Measurements from ENCODE around the gene SLC15A1.

SLC15A1 gene

DNA sequence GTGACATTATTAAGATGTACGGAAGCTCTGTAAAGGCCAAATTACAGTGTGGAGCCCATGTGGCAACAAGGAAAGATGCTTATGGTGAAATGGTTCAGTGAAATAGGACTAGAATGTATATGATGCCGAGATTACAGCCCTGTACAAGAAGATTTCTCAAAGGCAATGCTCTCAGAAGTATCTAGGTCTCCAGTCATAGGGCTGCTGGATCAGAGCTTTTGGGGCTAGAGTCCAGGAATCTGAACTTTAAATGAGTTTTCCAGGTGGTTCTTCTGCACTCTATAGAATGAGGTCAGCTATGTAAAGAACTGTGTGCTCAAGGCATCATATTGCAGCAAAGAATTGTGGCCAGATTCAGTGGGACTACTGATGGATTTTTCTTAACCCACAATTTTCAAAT lies 100.2 kb downstream of the SLC15A1 start:
- TF ChIP-seq, protein P1, sequence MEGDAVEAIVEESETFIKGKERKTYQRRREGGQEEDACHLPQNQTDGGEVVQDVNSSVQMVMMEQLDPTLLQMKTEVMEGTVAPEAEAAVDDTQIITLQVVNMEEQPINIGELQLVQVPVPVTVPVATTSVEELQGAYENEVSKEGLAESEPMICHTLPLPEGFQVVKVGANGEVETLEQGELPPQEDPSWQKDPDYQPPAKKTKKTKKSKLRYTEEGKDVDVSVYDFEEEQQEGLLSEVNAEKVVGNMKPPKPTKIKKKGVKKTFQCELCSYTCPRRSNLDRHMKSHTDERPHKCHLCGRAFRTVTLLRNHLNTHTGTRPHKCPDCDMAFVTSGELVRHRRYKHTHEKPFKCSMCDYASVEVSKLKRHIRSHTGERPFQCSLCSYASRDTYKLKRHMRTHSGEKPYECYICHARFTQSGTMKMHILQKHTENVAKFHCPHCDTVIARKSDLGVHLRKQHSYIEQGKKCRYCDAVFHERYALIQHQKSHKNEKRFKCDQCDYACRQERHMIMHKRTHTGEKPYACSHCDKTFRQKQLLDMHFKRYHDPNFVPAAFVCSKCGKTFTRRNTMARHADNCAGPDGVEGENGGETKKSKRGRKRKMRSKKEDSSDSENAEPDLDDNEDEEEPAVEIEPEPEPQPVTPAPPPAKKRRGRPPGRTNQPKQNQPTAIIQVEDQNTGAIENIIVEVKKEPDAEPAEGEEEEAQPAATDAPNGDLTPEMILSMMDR (IDR thresholded peaks at IDR 0.05) = no peak
- Mint-ChIP-seq H3K27ac (no peak overlapping the region), H3K36me3 (ENCODE audit: low read depth) (no peaks in the 10 kb centered on the region), H3K9me3 (no peaks in the 10 kb centered on the region), H3K4me3 (no peak overlapping the region), H3K27me3 (ENCODE audit: low read depth, poor library complexity) (peaks cover 10% of the 10 kb centered on the region), H3K4me1 (peaks cover 19% of the 10 kb centered on the region)
- DNase-seq = no peak

DNA sequence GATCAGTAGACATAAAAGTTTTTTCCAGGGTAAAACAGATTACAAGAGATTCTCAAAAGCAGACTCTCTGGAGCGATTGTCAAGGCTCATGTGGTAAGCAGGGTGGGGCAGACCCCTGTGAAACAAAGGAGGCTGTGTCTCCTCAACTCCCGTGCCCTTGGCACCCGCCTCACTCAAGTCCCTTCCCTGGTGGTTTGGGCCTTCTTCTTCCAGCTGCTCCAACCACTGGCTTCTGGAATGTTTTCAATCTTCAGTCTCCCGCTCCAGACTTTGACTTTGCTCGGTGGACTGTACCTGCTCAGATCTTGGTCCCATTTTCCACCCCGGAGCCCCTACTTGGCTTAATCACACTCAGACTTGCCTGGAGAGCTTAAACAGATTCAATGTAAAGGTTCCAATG lies 100.7 kb downstream of the SLC15A1 start:
- Mint-ChIP-seq H3K4me1 (peaks cover 19% of the 10 kb centered on the region), H3K9me3 (no peaks in the 10 kb centered on the region), H3K27me3 (ENCODE audit: low read depth, poor library complexity) (peaks cover 10% of the 10 kb centered on the region), H3K27ac (no peak overlapping the region), H3K36me3 (ENCODE audit: low read depth) (no peaks in the 10 kb centered on the region), H3K4me3 (no peak overlapping the region)
- no peak for DNase-seq
- TF ChIP-seq, protein P1 (IDR thresholded peaks at IDR 0.05) = no peak

- TF ChIP-seq, protein P1 (IDR thresholded peaks at IDR 0.05) = no peak
- Mint-ChIP-seq H3K27ac (no peak overlapping the region), H3K36me3 (ENCODE audit: low read depth) (no peaks in the 10 kb centered on the region), H3K4me3 (no peak overlapping the region), H3K27me3 (ENCODE audit: low read depth, poor library complexity) (peaks cover 10% of the 10 kb centered on the region), H3K9me3 (no peaks in the 10 kb centered on the region), H3K4me1 (peaks cover 18% of the 10 kb centered on the region)
- no peak for DNase-seq
Observed at GRCh38 chr13:98650396-98651107, 101.9 kb downstream of the SLC15A1 start.

DNA sequence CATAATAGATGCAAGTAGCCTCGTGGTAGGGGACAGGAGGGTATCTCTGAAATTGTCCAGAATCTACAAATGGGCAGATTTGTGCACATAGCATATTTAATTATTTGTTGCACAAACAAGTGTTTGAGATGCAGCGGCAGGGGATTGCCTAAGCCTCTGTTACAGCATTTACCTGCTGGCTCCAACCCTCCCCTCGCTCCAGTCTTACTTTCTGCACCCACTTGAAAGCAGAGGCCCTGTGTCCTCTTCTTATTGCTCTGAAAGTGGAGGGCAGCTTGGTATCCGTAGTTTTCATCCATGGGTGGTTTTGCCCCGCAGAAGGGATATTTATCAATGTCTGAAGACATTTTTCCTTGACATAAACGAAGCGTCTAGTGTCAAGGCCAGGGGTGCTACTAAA lies 102.6 kb downstream of the SLC15A1 start:
- Mint-ChIP-seq H3K27me3 (ENCODE audit: low read depth, poor library complexity) (peaks cover 7% of the 10 kb centered on the region), H3K4me1 (peaks cover 15% of the 10 kb centered on the region), H3K4me3 (no peak overlapping the region), H3K27ac (no peak overlapping the region), H3K9me3 (no peaks in the 10 kb centered on the region), H3K36me3 (ENCODE audit: low read depth) (no peaks in the 10 kb centered on the region)
- TF ChIP-seq, protein P1 (IDR thresholded peaks at IDR 0.05) = no peak
- DNase-seq = no peak

- TF ChIP-seq, protein P1 (IDR thresholded peaks at IDR 0.05) = no peak
- Mint-ChIP-seq H3K36me3 (ENCODE audit: low read depth) (no peaks in the 10 kb centered on the region), H3K4me1 (peaks cover 15% of the 10 kb centered on the region), H3K27ac (no peak overlapping the region), H3K4me3 (no peak overlapping the region), H3K27me3 (ENCODE audit: low read depth, poor library complexity) (no peaks in the 10 kb centered on the region), H3K9me3 (no peaks in the 10 kb centered on the region)
- DNase-seq = no peak
Observed at GRCh38 chr13:98648686-98649085, 103.8 kb downstream of the SLC15A1 start.

- Mint-ChIP-seq H3K27me3 (ENCODE audit: low read depth, poor library complexity) (no peaks in the 10 kb centered on the region), H3K4me1 (peaks cover 11% of the 10 kb centered on the region), H3K27ac (no peak overlapping the region), H3K4me3 (no peak overlapping the region), H3K36me3 (ENCODE audit: low read depth) (no peaks in the 10 kb centered on the region), H3K9me3 (no peaks in the 10 kb centered on the region)
- no peak for DNase-seq
- TF ChIP-seq, protein P1 (IDR thresholded peaks at IDR 0.05) = no peak
Observed at GRCh38 chr13:98648141-98648540, 104.3 kb downstream of the SLC15A1 start.

All from nephron progenitor cell (in vitro differentiated cells).